NCI-H146 (cell line): ENCODE results near the gene ESPNL.

Experiments used
- DNase-seq: peaks from one replicate; lab custom pipeline; 2025; lab: John Stamatoyannopoulos, UW

ESPNL gene

GRCh38 chr2:238158509-238159070 is 58.5 kb downstream of the ESPNL start, which contains the start of gene ERFE:
ERFE (plus strand) TSS chr2:238158970; CDS start chr2:238159008, 38 bp downstream.
- DNase-seq: peak; percentile 55

DNA sequence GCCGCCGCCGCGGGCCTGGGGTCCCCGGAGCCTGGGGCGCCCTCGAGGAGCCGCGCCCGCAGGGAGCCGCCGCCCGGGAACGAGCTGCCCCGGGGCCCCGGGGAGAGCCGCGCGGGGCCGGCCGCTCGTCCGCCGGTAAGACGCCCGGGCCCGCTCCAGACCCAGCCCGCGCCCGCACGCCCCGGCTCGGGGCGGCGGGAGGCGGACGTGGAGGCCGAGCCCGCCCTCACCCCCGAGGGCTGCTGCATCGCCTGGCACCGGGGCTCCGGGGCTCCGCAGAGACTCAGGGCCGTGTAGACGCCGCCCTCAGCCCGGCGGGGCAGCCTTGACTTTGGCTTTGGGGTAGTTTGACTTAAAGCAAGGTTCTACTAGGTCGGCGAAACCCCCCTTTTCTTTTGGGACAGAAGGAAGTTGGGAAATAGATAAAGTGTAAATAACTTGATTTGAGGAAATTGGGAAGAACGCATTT is 59.0 kb downstream of the ESPNL start:
- peak; percentile 33 for DNase-seq

DNA sequence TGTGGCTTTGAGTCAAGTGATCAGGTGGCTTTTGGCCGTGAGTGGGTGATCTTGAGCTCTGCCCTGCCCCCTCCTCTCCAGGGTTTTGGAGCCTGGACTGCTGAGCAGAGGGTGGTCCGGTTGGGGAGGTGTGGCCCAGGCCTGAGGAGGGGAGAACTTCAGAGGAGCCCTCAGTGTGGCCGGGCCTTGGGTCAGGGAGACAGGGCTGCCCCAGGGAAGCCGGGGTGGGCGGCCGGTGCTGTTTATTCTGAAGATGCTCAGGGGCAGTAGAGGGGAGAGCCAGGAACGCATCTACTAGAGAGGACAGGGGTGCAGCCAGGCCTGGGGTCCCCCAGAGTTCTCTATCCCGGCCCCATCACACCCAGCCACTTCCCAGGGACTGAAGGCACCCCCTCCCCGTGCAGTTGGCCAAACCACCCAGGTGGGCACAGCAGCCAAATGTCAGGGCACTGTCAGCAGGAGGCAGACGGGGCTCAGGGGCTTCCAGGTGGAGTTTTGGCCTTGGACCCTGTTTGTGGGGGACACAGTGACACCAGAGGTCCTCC is 59.6 kb downstream of the ESPNL start:
- DNase-seq: no peak

DNA sequence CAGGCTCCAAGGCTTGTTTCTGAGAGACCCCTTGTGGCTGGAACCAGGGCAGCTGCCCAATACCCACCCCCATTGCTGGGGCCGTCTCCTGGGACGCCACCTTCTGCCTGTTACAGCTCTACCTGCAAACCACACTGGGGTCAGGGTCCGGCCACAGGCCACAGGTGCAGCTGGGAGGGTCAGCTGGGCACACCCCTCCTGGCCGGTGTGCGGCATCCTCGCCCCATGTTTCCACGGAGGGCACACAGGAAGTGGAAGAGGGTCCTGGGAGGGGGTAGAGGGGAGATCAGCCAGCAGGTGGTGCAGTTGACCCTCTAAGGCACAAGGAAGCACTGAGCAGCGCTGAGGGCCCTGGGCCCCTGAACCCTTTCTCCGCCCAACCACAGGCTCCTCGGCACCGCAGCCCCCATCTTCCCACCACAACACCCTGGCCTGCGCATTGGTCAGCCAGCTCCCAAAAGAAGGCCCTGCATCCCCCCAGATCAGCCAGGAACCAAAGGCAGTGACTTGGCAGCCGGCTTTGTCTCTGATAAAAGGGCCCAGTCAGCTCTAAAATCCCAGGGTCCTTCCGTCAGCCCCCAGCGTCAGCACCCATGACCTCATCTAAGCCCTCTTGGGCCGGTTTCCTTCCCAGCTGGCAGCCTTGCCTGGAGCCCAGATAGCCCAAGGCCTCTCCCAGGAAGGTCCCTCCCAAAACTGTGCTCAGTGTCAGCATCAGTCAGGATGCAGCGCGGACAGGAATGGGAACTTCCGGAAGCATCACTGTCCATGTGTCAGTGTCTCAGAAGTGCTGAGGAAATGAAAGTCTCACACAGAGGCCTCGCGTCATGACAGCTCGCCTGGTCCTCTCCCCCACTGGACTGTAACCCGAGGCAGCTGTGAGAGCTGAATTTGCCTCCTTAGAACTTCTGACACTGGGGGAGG is 60.3 kb downstream of the ESPNL start:
- no peak for DNase-seq

DNA sequence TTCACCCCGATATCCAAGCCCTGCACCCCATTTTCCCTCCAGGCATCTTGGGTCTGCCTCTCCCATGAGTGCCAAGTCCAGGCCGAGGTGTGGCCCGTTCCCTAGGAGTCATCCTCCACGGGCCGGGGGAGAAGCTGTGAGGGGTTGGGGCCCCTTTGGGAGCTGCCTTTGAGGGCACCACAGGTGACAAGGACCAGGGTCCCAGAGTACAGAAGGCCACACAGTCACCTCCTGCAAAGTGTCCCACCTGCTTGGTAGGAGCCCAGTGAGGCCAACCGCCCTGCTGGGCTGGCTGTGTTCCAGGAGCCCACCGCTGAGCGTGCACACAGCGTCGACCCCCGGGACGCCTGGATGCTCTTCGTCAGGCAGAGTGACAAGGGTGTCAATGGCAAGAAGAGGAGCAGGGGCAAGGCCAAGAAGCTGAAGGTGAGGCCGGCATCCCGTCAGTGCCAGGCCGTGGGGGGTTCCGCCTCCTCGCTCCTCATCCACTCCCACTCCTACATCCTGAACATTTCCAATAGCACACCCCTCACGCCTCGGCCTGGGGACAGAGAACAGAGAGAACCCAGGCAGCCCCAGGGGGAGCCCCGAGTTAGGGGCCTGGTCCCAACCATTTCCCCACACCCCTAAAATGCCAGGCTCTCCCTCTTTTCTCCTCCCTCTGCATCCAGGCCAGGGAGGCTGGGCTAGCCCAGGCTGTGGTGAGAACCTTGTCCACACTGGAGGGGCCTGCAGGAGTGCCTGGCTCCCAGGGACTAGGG is 61.3 kb downstream of the ESPNL start:
- no peak for DNase-seq

DNA sequence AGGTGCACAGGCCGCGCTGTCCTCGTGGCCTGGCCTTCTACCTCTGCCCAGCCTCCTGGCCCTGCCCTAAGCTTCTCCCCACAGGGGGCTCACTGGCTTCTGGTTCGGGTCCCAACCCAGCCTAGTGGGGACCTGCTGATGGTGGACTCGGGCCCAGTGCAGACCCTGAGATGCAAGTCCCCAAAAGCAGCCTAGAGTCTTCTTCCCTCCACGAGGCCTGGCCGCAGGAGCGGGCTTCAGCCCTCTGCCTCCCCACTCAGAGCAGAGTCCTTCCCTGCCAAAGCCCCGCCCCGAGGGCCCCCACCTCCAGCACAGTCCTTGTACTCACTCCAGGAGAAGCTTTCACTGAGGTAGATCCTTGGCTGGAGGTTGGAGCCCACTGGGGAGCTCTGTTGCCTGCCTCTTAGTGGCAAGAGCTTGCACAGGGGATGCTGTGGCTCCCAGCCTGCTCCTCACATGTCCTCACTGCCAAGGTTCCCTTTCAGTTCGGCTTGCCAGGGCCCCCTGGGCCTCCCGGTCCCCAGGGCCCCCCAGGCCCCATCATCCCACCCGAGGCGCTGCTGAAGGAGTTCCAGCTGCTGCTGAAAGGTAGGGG is 62.2 kb downstream of the ESPNL start:
- no peak for DNase-seq

- peak; percentile 22 for DNase-seq
Observed at GRCh38 chr2:238162846-238163441, 62.8 kb downstream of the ESPNL start.

DNA sequence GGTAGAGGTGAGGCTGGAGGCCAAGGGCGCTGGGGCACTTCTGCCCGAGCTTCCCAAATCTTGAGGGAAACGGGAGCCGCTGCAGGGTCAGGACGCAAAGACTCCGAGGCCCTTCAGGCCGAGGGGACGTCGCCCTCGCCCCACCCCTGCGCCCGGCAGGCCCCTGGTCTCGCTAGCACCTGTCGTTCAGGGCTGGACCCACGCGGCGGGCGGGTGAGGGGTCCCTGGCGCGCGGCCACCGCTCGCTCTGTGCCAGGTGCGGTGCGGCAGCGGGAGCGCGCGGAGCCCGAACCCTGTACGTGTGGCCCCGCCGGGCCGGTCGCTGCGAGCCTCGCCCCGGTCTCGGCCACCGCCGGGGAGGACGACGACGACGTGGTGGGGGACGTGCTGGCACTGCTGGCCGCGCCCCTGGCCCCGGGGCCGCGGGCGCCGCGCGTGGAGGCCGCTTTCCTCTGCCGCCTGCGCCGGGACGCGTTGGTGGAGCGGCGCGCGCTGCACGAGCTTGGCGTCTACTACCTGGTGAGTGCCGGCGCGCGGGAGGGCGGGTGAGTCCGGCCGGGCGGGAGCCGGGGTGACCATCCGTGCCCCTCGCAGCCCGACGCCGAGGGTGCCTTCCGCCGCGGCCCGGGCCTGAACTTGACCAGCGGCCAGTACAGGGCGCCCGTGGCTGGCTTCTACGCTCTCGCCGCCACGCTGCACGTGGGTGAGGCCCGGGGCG is 63.5 kb downstream of the ESPNL start:
- peak; percentile 54 for DNase-seq

DNA sequence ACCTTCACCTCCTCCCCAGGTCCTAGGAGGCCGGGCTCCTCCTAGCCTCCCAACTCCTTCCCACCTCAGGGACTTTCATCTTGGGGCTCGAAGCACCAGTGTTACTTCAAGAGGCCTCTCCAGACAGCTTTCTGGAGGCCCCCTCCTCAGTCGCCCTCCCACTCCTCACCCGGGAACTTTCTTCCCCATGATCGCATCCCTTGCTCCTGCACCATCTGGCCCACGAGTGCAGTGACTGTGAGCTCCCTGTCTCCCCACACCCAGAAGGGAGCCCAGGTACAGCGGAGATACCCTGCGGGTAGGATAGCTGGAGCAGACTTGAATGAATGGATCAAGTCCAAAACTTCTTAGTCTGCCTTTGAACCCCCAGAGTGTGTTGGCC is 64.8 kb downstream of the ESPNL start:
- no peak for DNase-seq

DNA sequence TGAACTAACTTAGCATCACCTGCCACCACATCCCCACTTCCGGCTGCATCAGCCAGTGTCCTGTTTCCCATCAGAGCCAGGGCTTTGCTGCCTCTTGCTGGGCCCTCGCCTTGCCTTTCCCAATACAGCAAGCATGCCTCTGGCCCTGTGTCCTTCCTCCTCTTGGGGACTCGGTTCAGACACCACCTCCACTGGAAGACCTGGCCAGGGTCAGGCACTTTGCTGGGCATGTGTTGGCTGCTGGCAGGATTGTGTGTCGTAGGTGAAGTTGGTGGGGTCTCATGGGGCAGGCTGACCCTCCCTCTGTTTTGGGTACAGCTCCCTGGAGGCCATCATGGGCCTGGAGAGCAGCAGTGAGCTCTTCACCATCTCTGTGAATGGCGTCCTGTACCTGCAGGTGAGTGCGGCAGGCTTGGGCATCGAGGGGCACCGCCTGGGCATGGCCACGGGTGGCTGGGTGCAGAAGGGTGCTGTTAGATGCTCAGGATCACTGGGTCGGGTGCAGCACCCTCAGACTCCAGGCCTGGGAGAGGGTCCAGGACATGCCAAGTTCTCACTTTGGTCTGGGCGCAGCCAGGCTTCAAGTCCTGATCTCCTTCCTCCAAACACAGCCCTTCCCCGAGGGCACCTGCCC is 65.3 kb downstream of the ESPNL start:
- DNase-seq: no peak

DNA sequence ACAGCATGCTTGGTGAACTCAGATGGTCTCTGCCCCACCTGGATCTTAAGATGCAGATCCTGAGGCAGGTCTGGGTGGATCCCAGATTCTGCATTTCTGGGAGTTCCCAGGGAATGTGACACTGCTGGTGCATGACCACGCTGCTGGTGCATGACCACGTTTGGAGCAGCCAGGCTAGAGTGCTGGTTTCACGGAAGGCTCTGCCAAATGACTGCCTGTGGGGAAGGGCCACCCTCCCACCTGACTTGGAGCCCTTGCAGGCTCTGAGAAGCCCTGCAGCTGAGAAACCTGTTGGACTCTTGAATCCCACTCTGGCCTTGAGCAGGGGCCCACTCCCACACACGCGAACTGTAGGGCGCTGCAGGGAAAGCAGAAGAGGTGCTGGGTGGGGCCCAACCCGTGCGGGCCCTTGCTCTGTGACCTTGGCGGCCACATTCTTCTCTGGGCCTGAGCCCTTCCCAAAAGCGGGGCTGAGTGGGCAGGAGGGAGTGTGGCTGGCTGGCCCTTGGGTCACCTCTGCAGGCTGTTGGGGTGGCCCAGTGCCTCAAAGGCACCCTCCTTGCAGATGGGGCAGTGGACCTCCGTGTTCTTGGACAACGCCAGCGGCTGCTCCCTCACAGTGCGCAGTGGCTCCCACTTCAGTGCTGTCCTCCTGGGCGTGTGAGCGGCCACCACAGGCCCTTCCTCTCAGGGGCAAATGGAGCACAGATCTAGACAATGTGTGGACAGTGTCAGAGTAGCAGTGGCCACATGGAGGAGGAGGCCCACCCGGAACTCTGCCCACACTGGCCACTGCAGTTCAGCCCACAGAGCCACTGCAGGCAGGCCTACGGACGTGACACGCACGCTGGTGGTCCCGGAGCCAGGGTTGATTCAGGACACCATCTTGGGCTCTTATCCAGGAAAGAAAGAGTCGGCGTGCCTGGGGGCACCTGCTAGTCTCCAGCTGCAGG is 66.5 kb downstream of the ESPNL start:
- DNase-seq: no peak

GRCh38 chr2:238167344-238167715 is 67.2 kb downstream of the ESPNL start:
- DNase-seq: no peak

DNA sequence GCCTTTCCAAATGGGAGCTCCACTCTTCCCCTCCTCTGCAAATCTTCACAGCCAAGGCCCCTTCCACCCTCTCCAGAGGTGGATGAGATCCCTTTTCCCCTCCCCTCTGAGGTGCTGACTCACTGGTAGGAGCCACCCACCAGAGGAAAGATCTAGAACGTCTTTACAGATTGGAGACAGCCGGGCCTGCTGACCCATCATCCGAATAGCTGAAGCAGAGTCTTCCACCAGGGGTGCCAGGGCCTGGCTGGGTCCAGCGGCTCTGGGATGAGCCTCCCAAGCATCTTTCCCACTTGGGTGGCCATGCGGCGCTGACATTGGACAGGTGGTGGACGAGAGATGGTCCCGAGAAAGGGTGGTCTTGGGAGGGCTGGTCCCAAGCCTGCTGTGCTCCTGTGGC is 67.6 kb downstream of the ESPNL start:
- DNase-seq: no peak

DNA sequence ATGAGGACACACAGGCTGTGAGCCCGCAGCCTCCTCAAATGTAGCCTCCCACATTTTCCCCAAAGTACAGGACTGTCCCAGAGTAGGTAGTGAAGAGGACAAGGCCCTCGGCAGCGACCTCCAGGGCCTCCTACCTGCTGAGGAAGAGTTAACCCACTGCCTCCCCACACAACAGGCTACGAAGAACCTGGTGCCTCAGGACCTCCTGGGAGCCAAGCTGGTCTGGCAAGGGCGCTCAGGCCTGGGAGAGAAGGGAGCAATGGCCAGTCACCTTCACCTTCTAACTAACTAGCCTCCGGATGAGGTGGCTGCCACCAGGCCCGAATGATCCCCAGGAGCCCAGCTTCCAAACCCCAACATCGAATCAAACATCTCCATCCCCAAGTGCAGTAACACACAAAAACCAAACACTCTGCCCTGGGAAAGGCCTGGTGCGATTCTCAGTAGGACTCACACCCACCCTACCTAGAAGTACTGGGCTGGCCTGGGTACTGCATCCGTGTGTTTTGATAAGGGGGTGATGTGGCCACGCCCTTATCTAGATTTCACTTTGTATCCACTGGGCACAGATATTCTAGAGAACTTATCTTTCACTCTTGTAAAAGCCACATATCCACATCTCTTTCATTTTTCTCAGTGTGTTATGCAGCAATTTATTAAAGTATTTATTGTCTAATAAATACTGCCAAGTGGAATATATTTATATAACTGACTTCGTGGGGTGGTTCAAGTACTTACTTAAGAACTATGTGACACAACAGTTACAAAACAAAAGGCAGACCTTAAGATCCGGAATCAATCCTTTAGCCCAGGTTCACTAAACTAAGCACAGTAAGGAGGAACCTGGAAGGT is 68.3 kb downstream of the ESPNL start:
- no peak for DNase-seq

GRCh38 chr2:238169048-238169707 is 69.0 kb downstream of the ESPNL start:
- DNase-seq: no peak

GRCh38 chr2:238169708-238170251 is 69.6 kb downstream of the ESPNL start:
- DNase-seq: no peak

- DNase-seq: no peak
Observed at GRCh38 chr2:238170386-238171071, 70.4 kb downstream of the ESPNL start.
